Breast epithelium (tissue), 4 donors: ENCODE measurements around the gene DNAJC13. TPM values are rescaled to one million over a fixed set of nuclear protein-coding genes. Genes with fewer than 3 reads are reported as not detected.

Experiments used
- DNase-seq, 2 donors: peaks; one replicate each; pipeline ENCODE4 v3.0.0-alpha.2; 2019; ENCODE audit warnings: low spot score in 2 of 2
- H3K27ac ChIP-seq, 2 donors: fragments of 200-600 bp; sonication (generic) in 1 of 2; one replicate each; pipeline ENCODE4 v1.5.1; 2016 to 2019; ENCODE audit warnings: mild to moderate bottlenecking in 1 of 2
- H3K27me3 ChIP-seq, 2 donors: fragments of 200-600 bp; sonication (generic) in 1 of 2; one replicate each; pipeline versions ENCODE4 v1.5.1 to v1.6.0; 2017 to 2019; ENCODE audit warnings: control low read depth in 1 of 2, mild to moderate bottlenecking in 1 of 2
- H3K36me3 ChIP-seq: fragments of 200-600 bp; one replicate; pipeline ENCODE4 v1.5.1; 2019
- H3K4me1 ChIP-seq, 2 donors: fragments of 200-600 bp; sonication (generic); one replicate each; pipeline ENCODE4 v1.5.1; 2016 to 2019; ENCODE audit warnings: control low read depth in 1 of 2
- H3K4me3 ChIP-seq, 3 donors: fragments of 200-600 bp; sonication (generic); 1 replicate in 2 of 3; 2 replicates in 1 of 3; pipeline ENCODE4 v1.5.1; 2016 to 2019; ENCODE audit warnings: mild to moderate bottlenecking in 3 of 3, moderate library complexity in 2 of 3
- H3K9me3 ChIP-seq, 2 donors: fragments of 200-600 bp; sonication (generic) in 1 of 2; one replicate each; pipeline ENCODE4 v1.5.1; 2016 to 2019; ENCODE audit warnings: control low read depth in 1 of 2
- POLR2A ChIP-seq: fragments of 450-650 bp; IDR thresholded peaks from one replicate; pipeline ENCODE4 v1.6.1; 2016; ENCODE audit warnings: antibody characterized with exemption, mild to moderate bottlenecking, moderate library complexity
- POLR2AphosphoS5 ChIP-seq, 3 donors: sonication (generic); formaldehyde crosslinking; IDR thresholded peaks; one replicate each; pipeline ENCODE4 v1.6.1; 2017; ENCODE audit warnings: antibody characterized with exemption in 3 of 3
- intact Hi-C: fragments of 100-400 bp; cut with DNase I; formaldehyde crosslinking; loops from one replicate; pipeline ENCODE4 v1.15.1; 2023; ENCODE audit warnings: low total_unique reads
- total RNA-seq, 3 donors: library from RNA; depleted of rRNA; stranded (reverse); fragments of >200 nt; gene quantifications; one replicate each; pipeline ENCODE4 v1.1.0, GENCODE V29; 2016
- TF ChIP-seq, protein P1 (sequence below), 3 donors: fragments of 450-650 bp; IDR thresholded peaks; one replicate each; pipeline ENCODE4 v1.5.1; 2016 to 2017; ENCODE audit warnings: antibody characterized with exemption in 3 of 3, mild to moderate bottlenecking in 3 of 3, moderate library complexity in 3 of 3

DNAJC13 gene
- total RNA-seq, 3 donors from 2014 or later: 42.0 to 56.5 (median 53.6) TPM

GRCh38 chr3:132522353-132522752, 105.1 kb downstream of the DNAJC13 start:
- Histone ChIP-seq H3K27me3 (no peaks in the 10 kb centered on the region), H3K4me3 (no peak overlapping the region), H3K36me3 (peaks cover 4% of the 10 kb centered on the region), H3K9me3 (no peaks in the 10 kb centered on the region), H3K27ac (no peak overlapping the region), H3K4me1 (no peaks in the 10 kb centered on the region)
- DNase-seq: no peak
- intact Hi-C loops: no loop called here
- TF ChIP-seq, protein P1, sequence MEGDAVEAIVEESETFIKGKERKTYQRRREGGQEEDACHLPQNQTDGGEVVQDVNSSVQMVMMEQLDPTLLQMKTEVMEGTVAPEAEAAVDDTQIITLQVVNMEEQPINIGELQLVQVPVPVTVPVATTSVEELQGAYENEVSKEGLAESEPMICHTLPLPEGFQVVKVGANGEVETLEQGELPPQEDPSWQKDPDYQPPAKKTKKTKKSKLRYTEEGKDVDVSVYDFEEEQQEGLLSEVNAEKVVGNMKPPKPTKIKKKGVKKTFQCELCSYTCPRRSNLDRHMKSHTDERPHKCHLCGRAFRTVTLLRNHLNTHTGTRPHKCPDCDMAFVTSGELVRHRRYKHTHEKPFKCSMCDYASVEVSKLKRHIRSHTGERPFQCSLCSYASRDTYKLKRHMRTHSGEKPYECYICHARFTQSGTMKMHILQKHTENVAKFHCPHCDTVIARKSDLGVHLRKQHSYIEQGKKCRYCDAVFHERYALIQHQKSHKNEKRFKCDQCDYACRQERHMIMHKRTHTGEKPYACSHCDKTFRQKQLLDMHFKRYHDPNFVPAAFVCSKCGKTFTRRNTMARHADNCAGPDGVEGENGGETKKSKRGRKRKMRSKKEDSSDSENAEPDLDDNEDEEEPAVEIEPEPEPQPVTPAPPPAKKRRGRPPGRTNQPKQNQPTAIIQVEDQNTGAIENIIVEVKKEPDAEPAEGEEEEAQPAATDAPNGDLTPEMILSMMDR (IDR thresholded peaks at IDR 0.05): no peak
- TF ChIP-seq POLR2AphosphoS5 (IDR thresholded peaks at IDR 0.05): no peak

- TF ChIP-seq, protein P1 (IDR thresholded peaks at IDR 0.05): no peak
- TF ChIP-seq POLR2A: no peak
- TF ChIP-seq POLR2AphosphoS5 (IDR thresholded peaks at IDR 0.05): no peak
- no peak for DNase-seq
- H3K4me1 ChIP-seq: no peaks in the 10 kb centered on the region
- no peaks in the 10 kb centered on the region for H3K9me3 ChIP-seq
- H3K27me3 ChIP-seq: no peaks in the 10 kb centered on the region
- H3K4me3 ChIP-seq: no peak overlapping the region
- H3K27ac ChIP-seq: no peak overlapping the region
- intact Hi-C loops: no loop called here
- H3K36me3 ChIP-seq: no peaks in the 10 kb centered on the region
Observed at GRCh38 chr3:132530624-132531023, 113.3 kb downstream of the DNAJC13 start.

GRCh38 chr3:132535575-132536441, 118.5 kb downstream of the DNAJC13 start:
- intact Hi-C loops: no loop called here
- TF ChIP-seq, protein P1 (IDR thresholded peaks at IDR 0.05): peak; percentile 54 to 72 (median 54)
- TF ChIP-seq POLR2AphosphoS5 (IDR thresholded peaks at IDR 0.05): no peak
- no peaks in the 10 kb centered on the region for H3K27me3 ChIP-seq
- H3K27ac ChIP-seq: peak overlapping the region in 1 of 2 donors; percentile 9
- H3K36me3 ChIP-seq: no peaks in the 10 kb centered on the region
- H3K4me1 ChIP-seq: no peaks in the 10 kb centered on the region
- DNase-seq: peak in 1 of 2 donors; percentile 38
- no peak overlapping the region for H3K4me3 ChIP-seq
- H3K9me3 ChIP-seq: no peaks in the 10 kb centered on the region

- intact Hi-C loops: no loop called here
- no peaks in the 10 kb centered on the region for H3K27me3 ChIP-seq
- no peak for DNase-seq
- no peaks in the 10 kb centered on the region for H3K36me3 ChIP-seq
- H3K4me1 ChIP-seq: no peaks in the 10 kb centered on the region
- no peaks in the 10 kb centered on the region for H3K9me3 ChIP-seq
- H3K27ac ChIP-seq: peak overlapping the region in 1 of 2 donors; percentile 9
- no peak overlapping the region for H3K4me3 ChIP-seq
- TF ChIP-seq POLR2AphosphoS5 (IDR thresholded peaks at IDR 0.05): no peak
- TF ChIP-seq, protein P1 (IDR thresholded peaks at IDR 0.05): no peak
- TF ChIP-seq POLR2A: no peak
Observed at GRCh38 chr3:132536442-132537153, 119.3 kb downstream of the DNAJC13 start.

GRCh38 chr3:132537297-132537696, 120.0 kb downstream of the DNAJC13 start:
- Histone ChIP-seq H3K4me1 (no peaks in the 10 kb centered on the region), H3K27me3 (no peaks in the 10 kb centered on the region), H3K36me3 (no peaks in the 10 kb centered on the region), H3K4me3 (no peak overlapping the region), H3K27ac (no peak overlapping the region), H3K9me3 (no peaks in the 10 kb centered on the region)
- intact Hi-C loops: no loop called here
- DNase-seq: no peak
- TF ChIP-seq POLR2AphosphoS5 (IDR thresholded peaks at IDR 0.05) (no peak), POLR2A (no peak)
- TF ChIP-seq, protein P1 (IDR thresholded peaks at IDR 0.05): no peak
